DOHH2 (cell line): ENCODE results near the gene TBC1D2.

Experiments
- H3F3A ChIP-seq: fragments of 200-600 bp; sonication (generic), shearing (Covaris generic); 2 replicates; pipeline ENCODE4 v1.6.0; 2016; ENCODE audit warnings: antibody characterized with exemption, mild to moderate bottlenecking; ENCODE audit not compliant: control insufficient read depth, insufficient read depth
- H3K27ac ChIP-seq: fragments of 200-600 bp; sonication (generic); 2 replicates; pipeline ENCODE4 v1.5.1; 2014; ENCODE audit warnings: low read depth, mild to moderate bottlenecking, low read length, moderate library complexity
- H3K27me3 ChIP-seq: fragments of 200-600 bp; sonication (generic); 2 replicates; pipeline ENCODE4 v1.6.1; 2014; ENCODE audit warnings: mild to moderate bottlenecking, low read length, mixed read lengths; ENCODE audit not compliant: control insufficient read depth
- H3K36me3 ChIP-seq: fragments of 200-600 bp; sonication (generic); 2 replicates; pipeline ENCODE4 v1.6.1; 2014; ENCODE audit warnings: mild to moderate bottlenecking, low read length, moderate library complexity, mixed read lengths; ENCODE audit not compliant: control insufficient read depth
- H3K4me1 ChIP-seq: fragments of 200-600 bp; sonication (generic); 2 replicates; pipeline ENCODE4 v1.6.1; 2014; ENCODE audit warnings: mild to moderate bottlenecking, low read length, mixed read lengths; ENCODE audit not compliant: control insufficient read depth
- H3K4me2 ChIP-seq: fragments of 200-600 bp; sonication (generic); 2 replicates; pipeline ENCODE4 v1.6.0; 2014; ENCODE audit warnings: mild to moderate bottlenecking, low read length, moderate library complexity
- H3K4me3 ChIP-seq: fragments of 200-600 bp; sonication (generic); 2 replicates; pipeline ENCODE4 v1.5.1; 2014; ENCODE audit warnings: mild to moderate bottlenecking, low read length, mixed read lengths
- H3K79me2 ChIP-seq: fragments of 200-600 bp; sonication (generic); 2 replicates; pipeline ENCODE4 v1.6.1; 2014; ENCODE audit warnings: mild to moderate bottlenecking, low read length, mixed read lengths; ENCODE audit not compliant: control insufficient read depth
- H3K9me2 ChIP-seq: fragments of 200-600 bp; sonication (generic); replicated peaks from 2 replicates; pipeline ENCODE4 v1.6.1; 2014; ENCODE audit warnings: mild to moderate bottlenecking, low read length, mixed read lengths; ENCODE audit not compliant: control insufficient read depth
- H3K9me3 ChIP-seq: fragments of 200-600 bp; sonication (generic); 2 replicates; pipeline ENCODE4 v1.6.1; 2014; ENCODE audit warnings: antibody characterized with exemption, low read length, mixed read lengths; ENCODE audit not compliant: control insufficient read depth, insufficient read depth
- H4K20me1 ChIP-seq: fragments of 200-600 bp; sonication (generic); 2 replicates; pipeline ENCODE4 v1.6.0; 2014; ENCODE audit warnings: low read depth, mild to moderate bottlenecking, antibody characterized with exemption, low read length, moderate library complexity; ENCODE audit not compliant: control insufficient read depth, insufficient read depth
- CTCF ChIP-seq: fragments of 200-600 bp; sonication (generic); IDR thresholded peaks from one replicate; pipeline ENCODE4 v1.5.1; 2014; ENCODE audit warnings: antibody characterized with exemption, mild to moderate bottlenecking, low read depth, low read length; ENCODE audit not compliant: poor library complexity, severe bottlenecking
- EZH2phosphoT487 ChIP-seq: fragments of 200-600 bp; sonication (generic); IDR thresholded peaks from 2 replicates; pipeline ENCODE4 v1.6.1; 2017; ENCODE audit warnings: borderline replicate concordance, mild to moderate bottlenecking, antibody characterized with exemption, low read length, moderate library complexity, mixed read lengths

Gene TBC1D2

GRCh38 chr9:98199388-98200033 lies 55.9 kb downstream of the TBC1D2 start:
- no peak for TF ChIP-seq CTCF
- no peak for TF ChIP-seq EZH2phosphoT487
- H4K20me1 ChIP-seq = no peaks in the 10 kb centered on the region
- H3K27me3 ChIP-seq = no peaks in the 10 kb centered on the region
- no peaks in the 10 kb centered on the region for H3K36me3 ChIP-seq
- H3K79me2 ChIP-seq = no peaks in the 10 kb centered on the region
- H3K4me3 ChIP-seq = no peak overlapping the region
- no peaks in the 10 kb centered on the region for H3F3A ChIP-seq
- peaks cover 8% of the 10 kb centered on the region for H3K4me1 ChIP-seq
- no peaks in the 10 kb centered on the region for H3K9me3 ChIP-seq
- H3K9me2 ChIP-seq = no peaks in the 10 kb centered on the region
- H3K27ac ChIP-seq = no peak overlapping the region
- H3K4me2 ChIP-seq = no peak overlapping the region

GRCh38 chr9:98195671-98196070 lies 59.8 kb downstream of the TBC1D2 start:
- peaks cover 14% of the 10 kb centered on the region for H3K4me1 ChIP-seq
- H3K9me3 ChIP-seq = no peaks in the 10 kb centered on the region
- no peak overlapping the region for H3K4me3 ChIP-seq
- no peak overlapping the region for H3K27ac ChIP-seq
- H3K9me2 ChIP-seq = no peaks in the 10 kb centered on the region
- H3F3A ChIP-seq = no peaks in the 10 kb centered on the region
- H3K36me3 ChIP-seq = no peaks in the 10 kb centered on the region
- TF ChIP-seq CTCF (no peak), EZH2phosphoT487 (no peak)
- no peak overlapping the region for H3K4me2 ChIP-seq
- peaks cover 30% of the 10 kb centered on the region for H3K27me3 ChIP-seq
- H3K79me2 ChIP-seq = no peaks in the 10 kb centered on the region
- H4K20me1 ChIP-seq = no peaks in the 10 kb centered on the region

GRCh38 chr9:98193336-98193944 lies 62.0 kb downstream of the TBC1D2 start:
- Histone ChIP-seq H3K9me3 (no peaks in the 10 kb centered on the region), H3K36me3 (no peaks in the 10 kb centered on the region), H3K9me2 (no peaks in the 10 kb centered on the region), H3K79me2 (no peaks in the 10 kb centered on the region), H3K4me2 (peak overlapping the region; percentile 95), H3F3A (no peaks in the 10 kb centered on the region), H3K4me1 (peaks cover 14% of the 10 kb centered on the region), H3K4me3 (peak overlapping the region; percentile 82), H3K27ac (no peak overlapping the region), H3K27me3 (peaks cover 46% of the 10 kb centered on the region), H4K20me1 (no peaks in the 10 kb centered on the region)
- TF ChIP-seq CTCF (no peak), EZH2phosphoT487 (no peak)
